ENCODE results near the gene SKIC2.

SKIC2 gene

DNA sequence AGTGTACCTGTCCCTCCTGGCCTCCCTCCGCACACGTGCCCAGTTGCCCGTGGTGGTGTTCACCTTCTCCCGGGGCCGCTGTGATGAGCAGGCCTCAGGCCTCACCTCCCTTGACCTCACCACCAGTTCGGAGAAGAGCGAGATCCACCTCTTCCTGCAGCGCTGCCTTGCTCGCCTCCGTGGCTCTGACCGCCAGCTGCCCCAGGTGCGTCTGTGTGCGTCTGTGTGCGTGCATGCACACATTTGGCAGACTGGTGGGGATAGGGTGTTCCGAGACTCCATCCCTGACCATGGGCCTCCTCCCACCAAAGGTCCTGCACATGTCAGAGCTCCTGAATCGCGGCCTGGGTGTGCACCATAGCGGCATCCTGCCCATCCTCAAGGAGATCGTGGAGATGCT is 4.9 kb downstream of the SKIC2 start:
- TF ChIP-seq, protein P1, sequence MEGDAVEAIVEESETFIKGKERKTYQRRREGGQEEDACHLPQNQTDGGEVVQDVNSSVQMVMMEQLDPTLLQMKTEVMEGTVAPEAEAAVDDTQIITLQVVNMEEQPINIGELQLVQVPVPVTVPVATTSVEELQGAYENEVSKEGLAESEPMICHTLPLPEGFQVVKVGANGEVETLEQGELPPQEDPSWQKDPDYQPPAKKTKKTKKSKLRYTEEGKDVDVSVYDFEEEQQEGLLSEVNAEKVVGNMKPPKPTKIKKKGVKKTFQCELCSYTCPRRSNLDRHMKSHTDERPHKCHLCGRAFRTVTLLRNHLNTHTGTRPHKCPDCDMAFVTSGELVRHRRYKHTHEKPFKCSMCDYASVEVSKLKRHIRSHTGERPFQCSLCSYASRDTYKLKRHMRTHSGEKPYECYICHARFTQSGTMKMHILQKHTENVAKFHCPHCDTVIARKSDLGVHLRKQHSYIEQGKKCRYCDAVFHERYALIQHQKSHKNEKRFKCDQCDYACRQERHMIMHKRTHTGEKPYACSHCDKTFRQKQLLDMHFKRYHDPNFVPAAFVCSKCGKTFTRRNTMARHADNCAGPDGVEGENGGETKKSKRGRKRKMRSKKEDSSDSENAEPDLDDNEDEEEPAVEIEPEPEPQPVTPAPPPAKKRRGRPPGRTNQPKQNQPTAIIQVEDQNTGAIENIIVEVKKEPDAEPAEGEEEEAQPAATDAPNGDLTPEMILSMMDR (IDR thresholded peaks at IDR 0.05; ENCODE audit: insufficient read depth, low read depth, low read length, missing control alignments), result no peak
- H3K4me3 ChIP-seq (ENCODE audit: low read length), result no peak overlapping the region
- no peak for DNase-seq (ENCODE audit: low read depth)

DNA sequence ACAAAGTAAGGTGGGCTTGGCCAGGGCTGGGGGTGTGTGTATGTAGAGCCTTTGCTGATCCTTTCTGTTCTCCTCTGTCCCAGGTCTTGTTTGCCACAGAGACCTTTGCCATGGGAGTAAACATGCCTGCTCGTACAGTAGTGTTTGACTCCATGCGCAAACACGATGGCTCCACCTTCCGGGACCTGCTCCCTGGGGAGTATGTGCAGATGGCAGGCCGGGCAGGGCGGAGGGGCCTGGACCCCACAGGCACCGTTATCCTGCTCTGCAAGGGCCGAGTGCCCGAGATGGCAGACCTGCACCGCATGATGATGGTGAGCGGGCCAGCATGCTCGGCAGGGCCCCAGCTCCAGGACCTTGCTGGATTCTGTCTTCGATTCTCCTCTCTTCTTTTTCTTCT is 6.7 kb downstream of the SKIC2 start:
- no peak for DNase-seq (ENCODE audit: low read depth)
- TF ChIP-seq, protein P1 (IDR thresholded peaks at IDR 0.05; ENCODE audit: insufficient read depth, low read depth, low read length, missing control alignments), result no peak

DNA sequence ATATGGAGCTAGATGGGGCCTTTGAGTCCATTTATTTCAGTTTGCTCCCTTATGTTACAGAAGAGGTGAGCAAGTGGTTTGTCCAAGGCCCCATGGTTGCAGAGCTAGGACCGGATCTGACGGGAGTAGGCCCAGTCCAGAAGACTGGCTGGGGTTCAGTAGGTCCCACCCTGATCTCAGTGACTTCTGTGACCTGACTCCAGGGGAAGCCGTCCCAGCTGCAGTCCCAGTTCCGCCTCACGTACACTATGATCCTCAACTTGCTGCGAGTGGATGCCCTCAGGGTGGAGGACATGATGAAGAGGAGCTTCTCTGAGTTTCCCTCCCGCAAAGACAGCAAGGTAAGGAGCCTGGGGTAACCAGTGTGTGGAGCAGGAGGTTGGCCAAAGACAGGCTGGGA is 7.5 kb downstream of the SKIC2 start:
- TF ChIP-seq, protein P1 (IDR thresholded peaks at IDR 0.05; ENCODE audit: insufficient read depth, low read depth, low read length, missing control alignments), result no peak
- no peak for DNase-seq (ENCODE audit: low read depth)
- no peak overlapping the region for H3K4me3 ChIP-seq (ENCODE audit: low read length)

More for the DNA sequence above, 6.7 kb downstream of the SKIC2 start:
- H3K4me3 ChIP-seq (ENCODE audit: low read length), result no peak overlapping the region

DNA sequence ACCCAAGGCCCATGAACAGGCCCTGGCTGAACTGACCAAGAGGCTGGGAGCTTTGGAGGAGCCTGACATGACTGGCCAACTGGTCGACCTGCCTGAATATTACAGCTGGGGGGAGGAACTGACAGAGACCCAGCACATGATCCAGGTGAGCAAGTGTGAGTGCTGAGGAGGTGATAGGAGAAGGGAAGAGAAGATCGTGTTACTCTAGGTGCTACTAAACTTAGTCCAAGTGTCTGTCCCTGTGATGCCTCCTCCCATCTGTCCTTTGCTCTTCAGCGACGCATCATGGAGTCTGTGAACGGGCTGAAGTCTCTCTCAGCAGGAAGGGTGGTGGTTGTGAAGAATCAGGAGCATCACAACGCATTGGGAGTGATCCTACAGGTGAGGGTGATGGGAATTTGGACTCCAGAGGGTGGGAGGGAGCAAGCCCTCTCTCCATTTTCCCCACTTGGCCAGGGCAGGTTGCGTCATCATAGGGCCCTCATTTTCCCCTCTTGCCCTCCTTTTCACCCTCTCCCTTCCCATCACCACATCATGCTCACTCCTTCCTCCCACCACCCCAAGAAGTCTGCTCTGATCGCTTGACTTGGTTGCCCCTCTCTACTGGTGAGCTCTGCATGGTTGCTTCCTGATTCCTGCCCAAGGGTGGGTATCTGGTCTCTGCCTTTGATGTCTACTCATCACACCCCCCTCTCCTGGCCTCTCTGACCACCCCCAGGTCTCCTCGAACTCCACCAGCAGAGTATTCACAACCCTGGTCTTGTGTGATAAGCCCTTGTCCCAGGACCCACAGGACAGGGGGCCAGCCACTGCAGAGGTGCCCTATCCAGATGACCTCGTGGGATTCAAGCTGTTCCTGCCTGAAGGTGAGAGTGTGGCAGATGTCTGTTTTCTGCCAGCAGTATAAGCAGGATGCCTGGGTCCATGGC is 8.3 kb downstream of the SKIC2 start:
- no peak for DNase-seq (ENCODE audit: low read depth)
- TF ChIP-seq, protein P1 (IDR thresholded peaks at IDR 0.05; ENCODE audit: insufficient read depth, low read depth, low read length, missing control alignments), result no peak
- no peak overlapping the region for H3K4me3 ChIP-seq (ENCODE audit: low read length)

DNA sequence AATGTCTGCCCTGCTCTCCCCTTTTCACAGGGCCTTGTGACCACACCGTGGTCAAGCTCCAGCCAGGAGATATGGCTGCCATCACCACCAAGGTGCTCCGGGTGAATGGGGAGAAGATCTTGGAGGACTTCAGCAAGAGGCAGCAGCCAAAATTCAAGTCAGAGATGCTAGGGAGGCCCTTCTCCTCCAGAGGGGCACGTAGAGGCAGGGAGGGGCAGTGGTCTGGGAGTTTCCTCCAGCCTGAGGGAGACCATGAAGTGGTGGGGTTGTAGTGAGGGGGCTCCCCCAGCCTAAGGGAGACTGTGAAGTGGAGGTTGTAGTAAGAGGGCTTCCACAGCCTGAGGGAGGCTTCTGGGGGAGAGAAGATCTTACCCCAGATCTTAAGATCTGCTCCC is 8.9 kb downstream of the SKIC2 start:
- no peak overlapping the region for H3K4me3 ChIP-seq (ENCODE audit: low read length)
- DNase-seq (ENCODE audit: low read depth), result no peak
- TF ChIP-seq, protein P1 (IDR thresholded peaks at IDR 0.05; ENCODE audit: insufficient read depth, low read depth, low read length, missing control alignments), result no peak

DNA sequence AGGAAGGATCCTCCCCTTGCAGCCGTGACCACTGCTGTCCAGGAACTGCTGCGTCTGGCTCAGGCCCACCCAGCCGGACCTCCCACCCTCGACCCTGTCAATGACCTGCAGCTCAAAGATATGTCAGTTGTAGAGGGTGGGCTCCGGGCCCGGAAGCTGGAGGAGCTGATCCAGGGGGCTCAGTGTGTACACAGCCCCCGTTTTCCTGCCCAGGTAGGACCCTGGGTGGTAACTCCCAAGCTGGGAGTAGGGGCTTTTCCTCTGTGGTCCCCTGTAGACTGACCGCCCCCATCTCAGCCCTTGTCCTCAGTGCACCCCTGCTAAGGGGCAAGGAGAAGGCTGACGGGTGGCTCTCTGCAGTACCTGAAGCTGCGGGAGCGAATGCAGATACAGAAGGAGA is 9.4 kb downstream of the SKIC2 start:
- H3K4me3 ChIP-seq (ENCODE audit: low read length), result no peak overlapping the region
- TF ChIP-seq, protein P1 (IDR thresholded peaks at IDR 0.05; ENCODE audit: insufficient read depth, low read depth, low read length, missing control alignments), result no peak
- DNase-seq (ENCODE audit: low read depth), result no peak
